ENCODE results near the gene DIP2C. TPM values are rescaled to one million over a fixed set of nuclear protein-coding genes. Genes with fewer than 3 reads are reported as not detected.
"Not testable (repeated sequence)": the region's sequence is repeated elsewhere in the genome, so short reads cannot be mapped to it uniquely, and the experiment has no call there.

Gene DIP2C
- total and polyA plus RNA-seq, 3 experiments from 2014 or later = 0.44 to 1.1 (median 0.55) TPM

DNA sequence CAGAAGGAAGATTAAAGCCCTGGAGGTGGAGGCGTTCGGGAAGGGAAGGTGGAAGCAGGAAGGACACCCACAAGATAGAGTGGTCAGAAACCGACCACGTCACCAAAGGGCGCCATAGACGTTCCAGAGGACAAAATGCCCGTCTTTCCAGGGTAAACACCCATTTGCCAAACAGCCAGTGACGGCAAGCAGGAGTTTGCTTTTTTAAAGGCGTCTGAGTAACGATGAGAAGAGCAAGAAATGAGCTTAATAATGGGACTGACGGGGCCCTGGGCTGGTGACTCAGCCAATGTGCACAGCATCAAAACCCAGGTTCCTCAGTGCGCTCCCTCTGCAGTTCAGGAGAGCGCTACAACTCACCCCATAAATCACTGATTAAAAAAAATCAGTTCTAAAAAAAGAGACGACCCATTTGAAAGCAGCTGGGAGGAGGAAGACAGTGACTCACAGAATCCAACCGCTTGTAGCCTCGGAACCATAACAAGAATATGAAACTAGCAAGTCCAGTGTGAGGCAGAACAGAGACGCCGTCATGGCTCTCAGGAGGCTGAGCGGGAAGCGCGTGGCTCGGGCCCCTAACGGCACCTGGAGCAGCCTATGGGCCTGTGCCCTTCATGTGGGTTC, 5.9 kb downstream of the DIP2C start:
- H3K27me3 ChIP-seq (ENCODE audit: insufficient read depth, low read length, poor library complexity, severe bottlenecking) = no peaks in the 10 kb centered on the region
- no peaks in the 10 kb centered on the region for H3K9me3 ChIP-seq (ENCODE audit: low read length)
- peaks cover 0 to 4% (median 0%) of the 10 kb centered on the region in 5 donors for H3K9me3 Mint-ChIP-seq
- POLR2A ChIA-PET = no interaction called here
- H3K27me3 Mint-ChIP-seq = peaks cover 7 to 16% of the 10 kb centered on the region in 2 donors
- CTCF ChIA-PET = no interaction called here
- no peak overlapping the region for H3K4me3 ChIP-seq (ENCODE audit: low read length)
- H3K4me3 Mint-ChIP-seq = no peak overlapping the region
- no peak for DNase-seq
- no peaks in the 10 kb centered on the region for H3K36me3 Mint-ChIP-seq
- no peaks in the 10 kb centered on the region for H3K4me1 ChIP-seq (ENCODE audit: insufficient read depth, low read length)
- no peak overlapping the region for H3K27ac ChIP-seq (ENCODE audit: low read depth, low read length)
- peak overlapping the region in 1 of 8 donors; percentile 65 for H3K27ac Mint-ChIP-seq
- no peaks in the 10 kb centered on the region for H3K36me3 ChIP-seq (ENCODE audit: insufficient read depth, low read length)
- H3K4me1 Mint-ChIP-seq = peaks cover 0 to 10% (median 0%) of the 10 kb centered on the region in 3 donors

DNA sequence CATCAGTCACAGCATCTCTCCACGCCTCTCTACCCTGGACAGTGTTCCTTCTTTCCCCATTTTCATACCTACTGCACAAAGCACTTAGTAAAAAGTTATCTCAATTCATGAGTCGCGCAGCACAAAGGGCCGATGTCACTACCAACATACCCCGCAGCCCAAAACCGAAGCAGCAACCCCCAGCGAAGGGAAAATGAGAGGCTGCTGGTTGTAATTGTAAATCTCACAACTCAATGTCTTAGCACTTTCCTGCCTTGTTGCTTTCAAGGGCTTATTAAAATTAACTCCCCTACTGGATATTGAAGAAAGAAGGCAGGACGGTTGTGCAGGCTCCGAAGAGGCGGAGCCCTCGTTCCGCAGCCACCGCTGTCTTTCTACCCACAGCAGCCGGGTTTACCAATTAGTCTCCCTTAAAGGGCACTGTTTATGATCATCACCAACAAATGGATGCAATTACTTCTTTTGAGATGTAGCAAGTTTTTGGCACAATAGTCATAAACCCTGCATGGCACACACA, 6.5 kb downstream of the DIP2C start:
- H3K9me3 ChIP-seq (ENCODE audit: low read length) = no peaks in the 10 kb centered on the region
- peaks cover 0 to 3% (median 0%) of the 10 kb centered on the region in 5 donors for H3K9me3 Mint-ChIP-seq
- no peak overlapping the region for H3K27ac Mint-ChIP-seq
- H3K4me1 ChIP-seq (ENCODE audit: insufficient read depth, low read length) = no peaks in the 10 kb centered on the region
- H3K36me3 Mint-ChIP-seq = no peaks in the 10 kb centered on the region
- peaks cover 0 to 4% (median 0%) of the 10 kb centered on the region in 3 donors for H3K4me1 Mint-ChIP-seq
- no peak overlapping the region for H3K27ac ChIP-seq (ENCODE audit: low read depth, low read length)
- no peaks in the 10 kb centered on the region for H3K36me3 ChIP-seq (ENCODE audit: insufficient read depth, low read length)
- H3K27me3 ChIP-seq (ENCODE audit: insufficient read depth, low read length, poor library complexity, severe bottlenecking) = no peaks in the 10 kb centered on the region
- ChIA-PET CTCF (no interaction called here), POLR2A (no interaction called here)
- H3K27me3 Mint-ChIP-seq = peaks cover 7 to 10% of the 10 kb centered on the region in 2 donors
- no peak for DNase-seq
- no peak overlapping the region for H3K4me3 Mint-ChIP-seq
- H3K4me3 ChIP-seq (ENCODE audit: low read length) = no peak overlapping the region

DNA sequence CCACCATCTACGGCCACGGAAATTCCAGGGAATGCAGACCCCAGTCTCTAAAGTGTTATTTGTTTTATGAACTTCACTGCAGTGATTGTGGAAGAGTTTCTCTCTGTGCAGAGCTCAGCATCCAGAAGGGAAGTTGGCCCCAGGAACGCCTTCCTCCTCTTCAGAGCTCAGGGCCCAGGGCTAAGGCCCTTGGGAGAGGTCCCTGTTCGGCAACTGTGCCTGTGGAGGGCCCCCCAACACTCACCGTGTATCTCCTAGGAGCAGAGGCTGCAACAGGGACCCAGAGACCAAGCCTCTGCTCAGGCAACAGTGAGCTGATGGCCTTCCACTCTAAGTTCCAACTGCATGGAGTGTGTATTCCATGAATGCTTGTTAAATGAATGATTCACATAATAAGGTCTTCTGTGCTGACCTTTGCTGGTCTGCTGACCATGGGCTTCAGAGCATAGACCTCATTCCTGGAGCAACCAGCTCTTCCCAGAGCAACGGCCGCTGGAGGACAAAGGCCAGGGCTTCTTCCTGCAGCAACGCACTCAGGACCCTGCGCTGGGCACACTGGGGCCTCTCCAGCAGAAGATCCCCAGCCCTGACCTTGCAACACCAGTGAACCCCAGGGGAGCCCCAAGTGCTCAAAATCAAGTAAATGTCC, 7.7 kb downstream of the DIP2C start:
- Mint-ChIP-seq H3K4me3 (peak overlapping the region in 1 of 7 donors; percentile 36), H3K4me1 (no peaks in the 10 kb centered on the region), H3K27me3 (peaks cover 0 to 4% of the 10 kb centered on the region in 2 donors), H3K27ac (no peak overlapping the region), H3K9me3 (peaks cover 0 to 3% (median 0%) of the 10 kb centered on the region in 5 donors), H3K36me3 (no peaks in the 10 kb centered on the region)
- no peaks in the 10 kb centered on the region for H3K4me1 ChIP-seq (ENCODE audit: insufficient read depth, low read length)
- no peaks in the 10 kb centered on the region for H3K36me3 ChIP-seq (ENCODE audit: insufficient read depth, low read length)
- no peak for DNase-seq
- no peaks in the 10 kb centered on the region for H3K27me3 ChIP-seq (ENCODE audit: insufficient read depth, low read length, poor library complexity, severe bottlenecking)
- CTCF ChIA-PET = no interaction called here
- POLR2A ChIA-PET = no interaction called here
- no peaks in the 10 kb centered on the region for H3K9me3 ChIP-seq (ENCODE audit: low read length)
- H3K27ac ChIP-seq (ENCODE audit: low read depth, low read length) = no peak overlapping the region
- no peak overlapping the region for H3K4me3 ChIP-seq (ENCODE audit: low read length)

DNA sequence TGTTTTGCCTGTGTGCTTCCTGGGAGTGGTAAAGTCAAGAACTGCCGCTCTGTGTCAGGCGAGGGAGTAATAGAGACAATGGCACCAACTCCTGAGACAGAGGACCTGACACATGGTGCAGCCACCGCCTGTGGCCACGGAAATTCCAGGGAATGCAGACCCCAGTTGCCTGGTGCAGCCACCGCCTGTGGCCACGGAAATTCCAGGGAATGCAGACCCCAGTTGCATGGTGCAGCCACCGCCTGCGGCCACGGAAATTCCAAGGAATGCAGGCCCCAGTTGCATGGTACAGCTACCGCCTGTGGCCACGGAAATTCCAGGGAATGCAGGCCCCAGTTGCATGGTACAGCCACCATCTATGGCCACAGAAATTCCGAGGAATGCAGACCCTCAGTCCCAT, 8.7 kb downstream of the DIP2C start:
- H3K4me1 ChIP-seq (ENCODE audit: insufficient read depth, low read length) = no peaks in the 10 kb centered on the region
- ChIA-PET CTCF (no interaction called here), POLR2A (no interaction called here)
- H3K9me3 ChIP-seq (ENCODE audit: low read length) = no peaks in the 10 kb centered on the region
- H3K27me3 Mint-ChIP-seq = peaks cover 0 to 4% of the 10 kb centered on the region in 2 donors
- no peaks in the 10 kb centered on the region for H3K36me3 ChIP-seq (ENCODE audit: insufficient read depth, low read length)
- no peak for DNase-seq
- H3K27ac Mint-ChIP-seq = no peak overlapping the region
- no peaks in the 10 kb centered on the region for H3K4me1 Mint-ChIP-seq
- H3K27ac ChIP-seq (ENCODE audit: low read depth, low read length) = no peak overlapping the region
- no peaks in the 10 kb centered on the region for H3K27me3 ChIP-seq (ENCODE audit: insufficient read depth, low read length, poor library complexity, severe bottlenecking)
- no peak overlapping the region for H3K4me3 Mint-ChIP-seq
- no peak overlapping the region for H3K4me3 ChIP-seq (ENCODE audit: low read length)
- H3K36me3 Mint-ChIP-seq = no peaks in the 10 kb centered on the region
- H3K9me3 Mint-ChIP-seq = peaks cover 0 to 3% (median 0%) of the 10 kb centered on the region in 5 donors

DNA sequence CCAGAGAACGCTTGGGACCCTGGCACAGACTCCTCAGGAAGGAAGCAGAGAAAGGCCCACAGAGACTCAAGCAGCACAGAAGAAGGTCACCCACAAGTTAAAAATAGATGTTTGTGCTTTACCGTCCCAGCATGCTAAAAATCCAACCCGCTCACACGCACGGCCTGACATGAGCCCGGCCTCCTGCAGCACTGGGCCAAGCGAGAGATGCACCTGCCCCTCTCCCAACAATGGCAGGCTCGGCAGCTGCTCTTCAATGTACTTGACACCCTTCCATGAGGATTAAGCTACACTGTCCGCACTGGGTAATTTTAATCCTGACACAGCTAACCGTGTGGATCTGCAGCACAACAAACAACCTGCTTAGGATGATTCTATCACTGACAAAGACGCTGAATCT, 9.3 kb downstream of the DIP2C start:
- Histone ChIP-seq H3K4me3 (ENCODE audit: low read length) (no peak overlapping the region), H3K9me3 (ENCODE audit: low read length) (no peaks in the 10 kb centered on the region), H3K27me3 (ENCODE audit: insufficient read depth, low read length, poor library complexity, severe bottlenecking) (no peaks in the 10 kb centered on the region), H3K36me3 (ENCODE audit: insufficient read depth, low read length) (no peaks in the 10 kb centered on the region), H3K27ac (ENCODE audit: low read depth, low read length) (no peak overlapping the region), H3K4me1 (ENCODE audit: insufficient read depth, low read length) (no peaks in the 10 kb centered on the region)
- CTCF ChIA-PET = no interaction called here
- Mint-ChIP-seq H3K4me3 (no peak overlapping the region), H3K27me3 (peaks cover 0 to 4% of the 10 kb centered on the region in 2 donors), H3K27ac (no peak overlapping the region), H3K36me3 (no peaks in the 10 kb centered on the region), H3K9me3 (peaks cover 0 to 2% (median 0%) of the 10 kb centered on the region in 5 donors), H3K4me1 (no peaks in the 10 kb centered on the region)
- no peak for DNase-seq
- POLR2A ChIA-PET = no interaction called here

DNA sequence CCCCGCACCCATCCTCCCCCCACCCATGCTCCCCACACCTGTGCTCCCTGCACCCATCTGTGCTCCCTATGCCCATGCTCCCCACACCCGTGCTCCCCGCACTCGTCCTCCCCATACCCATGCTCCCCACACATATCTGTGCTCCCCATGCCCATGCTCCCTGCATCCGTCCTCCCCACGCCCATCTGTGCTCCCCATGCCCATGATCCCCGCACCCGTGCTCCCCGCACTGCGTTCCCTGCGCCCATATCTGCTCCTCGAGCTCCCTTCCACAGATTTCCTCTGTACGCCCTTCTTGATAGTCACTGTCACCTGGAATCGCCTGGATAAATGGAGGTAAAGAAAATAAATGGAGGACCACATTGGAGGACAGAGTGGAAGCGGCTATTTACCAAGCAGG, 9.9 kb downstream of the DIP2C start:
- peaks cover 0 to 4% of the 10 kb centered on the region in 2 donors for H3K27me3 Mint-ChIP-seq

DNA sequence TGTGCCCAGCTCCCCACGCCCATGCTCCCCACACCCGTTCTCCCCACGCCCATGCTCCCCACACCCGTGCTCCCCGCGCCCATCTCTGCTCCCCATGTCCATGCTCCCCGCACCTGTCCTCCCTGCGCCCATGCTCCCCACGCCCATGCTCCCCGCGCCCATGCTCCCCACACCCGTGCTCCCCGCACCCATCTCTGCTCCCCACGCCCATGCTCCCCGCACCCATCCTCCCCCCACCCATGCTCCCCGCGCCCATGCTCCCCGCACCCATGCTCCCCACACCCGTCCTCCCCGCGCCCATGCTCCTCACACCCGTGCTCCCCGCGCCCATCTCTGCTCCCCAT, 10.8 kb downstream of the DIP2C start:
- DNase-seq; H3K4me1 Mint-ChIP-seq; H3K36me3 ChIP-seq (ENCODE audit: insufficient read depth, low read length); H3K27me3 ChIP-seq (ENCODE audit: insufficient read depth, low read length, poor library complexity, severe bottlenecking); H3K9me3 ChIP-seq (ENCODE audit: low read length); H3K4me3 Mint-ChIP-seq; CTCF ChIA-PET; H3K27ac ChIP-seq (ENCODE audit: low read depth, low read length); H3K27me3 Mint-ChIP-seq; POLR2A ChIA-PET; H3K36me3 Mint-ChIP-seq; H3K9me3 Mint-ChIP-seq; H3K4me3 ChIP-seq (ENCODE audit: low read length); H3K27ac Mint-ChIP-seq; H3K4me1 ChIP-seq (ENCODE audit: insufficient read depth, low read length): not testable (repeated sequence)

More for the DNA sequence above, 9.9 kb downstream of the DIP2C start:
- H3K36me3 Mint-ChIP-seq = no peaks in the 10 kb centered on the region
- H3K9me3 Mint-ChIP-seq = peaks cover 0 to 2% (median 0%) of the 10 kb centered on the region in 5 donors
- Histone ChIP-seq H3K27ac (ENCODE audit: low read depth, low read length) (no peak overlapping the region), H3K9me3 (ENCODE audit: low read length) (no peaks in the 10 kb centered on the region), H3K36me3 (ENCODE audit: insufficient read depth, low read length) (no peaks in the 10 kb centered on the region), H3K27me3 (ENCODE audit: insufficient read depth, low read length, poor library complexity, severe bottlenecking) (no peaks in the 10 kb centered on the region), H3K4me1 (ENCODE audit: insufficient read depth, low read length) (no peaks in the 10 kb centered on the region), H3K4me3 (ENCODE audit: low read length) (no peak overlapping the region)
- ChIA-PET POLR2A (no interaction called here), CTCF (no interaction called here)
- no peak overlapping the region for H3K27ac Mint-ChIP-seq
- no peaks in the 10 kb centered on the region for H3K4me1 Mint-ChIP-seq
- no peak overlapping the region for H3K4me3 Mint-ChIP-seq
- DNase-seq = no peak

DNA sequence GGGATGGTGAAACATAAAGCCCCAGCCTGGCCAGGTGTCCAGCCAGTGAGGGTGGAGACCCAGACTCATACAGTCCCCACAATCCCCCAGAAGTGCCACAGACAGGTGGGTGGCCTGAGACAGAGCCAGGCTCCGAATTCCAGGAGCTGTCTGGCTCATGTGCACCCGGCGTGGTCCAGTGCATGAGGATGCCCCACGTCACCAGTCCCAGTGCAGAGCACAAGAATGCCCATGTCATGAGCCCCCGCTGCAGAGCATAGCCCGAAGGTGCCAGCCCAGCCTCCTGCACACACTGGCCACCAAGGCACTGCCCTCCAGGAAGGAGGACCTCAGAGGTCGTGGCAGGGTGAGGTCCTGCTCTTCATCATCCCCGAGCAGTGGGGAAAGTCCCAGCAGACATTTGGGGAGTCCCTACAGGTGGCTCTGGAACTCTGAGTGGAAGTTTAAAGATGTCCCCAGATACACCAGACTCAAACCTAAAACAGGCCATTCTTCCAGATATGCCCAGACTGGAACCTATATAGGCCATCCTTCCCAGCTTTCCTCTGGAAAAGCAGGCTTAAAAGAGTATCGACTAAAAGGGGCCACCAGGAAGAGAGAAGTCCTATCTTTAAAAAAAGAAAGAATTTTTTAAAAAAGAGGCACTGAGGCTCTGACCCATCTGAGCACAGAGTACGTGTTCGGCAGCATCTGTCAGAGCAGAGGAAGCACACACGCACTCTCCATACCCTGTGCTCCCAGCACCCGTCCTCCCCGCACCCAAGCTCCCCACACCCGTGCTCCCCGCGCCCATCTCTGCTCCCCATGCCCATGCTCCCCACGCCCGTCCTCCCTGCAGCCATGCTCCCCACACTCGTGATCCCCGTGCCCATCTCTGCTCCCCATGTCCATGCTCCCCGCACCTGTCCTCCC, 11.5 kb downstream of the DIP2C start:
- Histone ChIP-seq H3K36me3 (ENCODE audit: insufficient read depth, low read length) (no peaks in the 10 kb centered on the region), H3K9me3 (ENCODE audit: low read length) (no peaks in the 10 kb centered on the region), H3K27me3 (ENCODE audit: insufficient read depth, low read length, poor library complexity, severe bottlenecking) (no peaks in the 10 kb centered on the region), H3K4me3 (ENCODE audit: low read length) (no peak overlapping the region), H3K4me1 (ENCODE audit: insufficient read depth, low read length) (no peaks in the 10 kb centered on the region), H3K27ac (ENCODE audit: low read depth, low read length) (no peak overlapping the region)
- POLR2A ChIA-PET = no interaction called here
- Mint-ChIP-seq H3K9me3 (peaks cover 0 to 3% (median 0%) of the 10 kb centered on the region in 5 donors), H3K4me3 (no peak overlapping the region), H3K4me1 (no peaks in the 10 kb centered on the region), H3K27ac (no peak overlapping the region), H3K27me3 (peaks cover 0 to 4% of the 10 kb centered on the region in 2 donors), H3K36me3 (no peaks in the 10 kb centered on the region)
- CTCF ChIA-PET = no interaction called here
- no peak for DNase-seq

Measured in CD8-positive, alpha-beta memory T cell (primary cell).